ENCODE measurements around the gene ZSWIM1. TPM values are rescaled to one million over a fixed set of nuclear protein-coding genes. Genes with fewer than 3 reads are reported as not detected.
A peak's percentile ranks its signal among the peaks of the same experiment; 100 is the strongest.

Gene ZSWIM1
- total and polyA plus RNA-seq, 8 donors: 9.9 to 14.8 (median 13.8) TPM

DNA sequence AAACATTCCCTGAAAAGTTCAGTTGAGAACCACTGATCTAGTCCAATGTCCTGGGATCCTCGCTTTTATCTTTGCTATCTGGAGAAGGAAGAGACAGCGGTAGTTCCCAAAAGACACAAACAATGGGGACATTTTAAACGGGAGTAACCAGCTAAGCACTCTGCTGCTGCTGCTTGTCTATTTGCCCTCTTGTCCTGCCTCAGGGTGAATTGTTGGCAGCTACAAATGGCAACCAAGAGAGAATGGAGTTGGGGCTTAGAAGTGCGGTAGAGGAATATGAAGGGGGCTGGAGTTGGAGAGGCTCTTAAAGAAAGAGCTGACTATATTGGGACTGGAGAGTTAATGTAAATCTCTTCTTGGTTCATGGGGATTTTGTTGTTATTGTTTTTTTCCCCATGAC, 6.5 kb upstream of the ZSWIM1 start:
- TF ChIP-seq CTCF (IDR thresholded peaks at IDR 0.05): no peak
- no peaks in the 10 kb centered on the region for H3K27me3 ChIP-seq
- ATAC-seq: no peak

DNA sequence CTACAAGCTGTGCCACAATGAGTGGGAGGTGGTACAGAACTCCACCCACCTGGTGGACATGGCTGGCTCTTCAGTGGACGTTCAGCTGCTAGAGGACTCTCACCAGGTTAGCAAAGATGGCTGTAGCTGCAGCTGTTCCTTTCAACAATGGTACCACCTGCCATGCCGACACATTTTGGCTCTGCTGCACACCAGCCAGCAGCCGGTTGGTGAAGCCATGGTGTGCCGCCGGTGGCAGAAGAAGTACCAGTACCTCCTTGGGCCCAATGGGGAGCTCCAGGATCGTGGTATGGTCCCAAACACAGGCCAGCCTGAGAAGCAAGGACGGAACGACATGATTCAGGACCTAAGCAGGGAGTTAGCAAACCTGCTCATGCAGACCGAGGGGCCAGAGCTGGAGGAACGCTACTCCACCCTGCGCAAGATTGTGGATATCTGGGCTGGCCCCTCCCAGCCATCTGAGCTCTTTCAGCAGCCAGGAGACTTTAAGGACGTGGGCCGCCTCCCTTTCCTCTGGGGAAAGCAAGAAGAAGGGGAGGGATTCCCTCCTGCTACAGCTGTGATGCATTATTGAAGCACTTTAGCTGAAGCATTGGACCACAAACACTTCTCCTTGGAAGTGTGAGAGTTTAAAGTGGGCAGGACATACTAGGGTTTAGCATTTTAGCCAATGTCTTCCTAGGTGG, 2.8 kb upstream of the ZSWIM1 start:
- intact Hi-C loops (cut with DNase I): no loop called here
- Histone ChIP-seq H3K4me1 (peaks cover 6 to 22% of the 10 kb centered on the region in 2 donors), H3K27ac (no peak overlapping the region), H3K36me3 (peaks cover 0 to 35% of the 10 kb centered on the region in 2 donors), H3K27me3 (no peaks in the 10 kb centered on the region), H3K4me3 (no peak overlapping the region), H3K9me3 (no peaks in the 10 kb centered on the region)
- DNase-seq (peak in 1 of 4 donors; percentile 20), ATAC-seq (no peak)
- TF ChIP-seq CTCF (IDR thresholded peaks at IDR 0.05): no peak

More for the DNA sequence above, 6.5 kb upstream of the ZSWIM1 start:
- H3K4me3 ChIP-seq: no peak overlapping the region
- DNase-seq: no peak
- no peaks in the 10 kb centered on the region for H3K9me3 ChIP-seq
- no peaks in the 10 kb centered on the region for H3K4me1 ChIP-seq
- intact Hi-C loops (cut with DNase I): no loop called here
- H3K36me3 ChIP-seq: peaks cover 0 to 32% of the 10 kb centered on the region in 2 donors
- H3K27ac ChIP-seq: no peak overlapping the region

- TF ChIP-seq CTCF (IDR thresholded peaks at IDR 0.05): no peak
- Histone ChIP-seq H3K36me3 (peaks cover 0 to 44% of the 10 kb centered on the region in 2 donors), H3K4me1 (peaks cover 6 to 46% of the 10 kb centered on the region in 2 donors), H3K9me3 (no peaks in the 10 kb centered on the region), H3K4me3 (no peak overlapping the region), H3K27ac (no peak overlapping the region), H3K27me3 (no peaks in the 10 kb centered on the region)
- intact Hi-C loops (cut with DNase I): no loop called here
- no peak for ATAC-seq
- peak in 1 of 4 donors; percentile 23 for DNase-seq
Measured at GRCh38 chr20:45882469-45883099, 1.6 kb downstream of the ZSWIM1 start.

- Histone ChIP-seq H3K9me3 (no peaks in the 10 kb centered on the region), H3K27ac (no peak overlapping the region), H3K27me3 (no peaks in the 10 kb centered on the region), H3K4me3 (no peak overlapping the region), H3K4me1 (peaks cover 6 to 46% of the 10 kb centered on the region in 2 donors), H3K36me3 (peaks cover 0 to 39% of the 10 kb centered on the region in 2 donors)
- DNase-seq: peak in 1 of 4 donors; percentile 55
- ATAC-seq: no peak
- intact Hi-C loops (cut with DNase I): no loop called here
- no peak for TF ChIP-seq CTCF (IDR thresholded peaks at IDR 0.05)
Measured at GRCh38 chr20:45883100-45883469, 2.1 kb downstream of the ZSWIM1 start.

- no peaks in the 10 kb centered on the region for H3K27me3 ChIP-seq
- H3K4me1 ChIP-seq: peaks cover 3 to 53% of the 10 kb centered on the region in 2 donors
- H3K27ac ChIP-seq: no peak overlapping the region
- ATAC-seq (no peak), DNase-seq (peak in 1 of 4 donors; percentile 61)
- no peak overlapping the region for H3K4me3 ChIP-seq
- no peaks in the 10 kb centered on the region for H3K9me3 ChIP-seq
- TF ChIP-seq CTCF (IDR thresholded peaks at IDR 0.05): no peak
- intact Hi-C loops (cut with DNase I): no loop called here
- peaks cover 0 to 31% of the 10 kb centered on the region in 2 donors for H3K36me3 ChIP-seq
Measured at GRCh38 chr20:45886590-45887345, 5.7 kb downstream of the ZSWIM1 start.

All from left lung (tissue), 10 donors.